MCF 10A (cell line): ENCODE data around the gene INTS11. TPM values are rescaled to one million over a fixed set of nuclear protein-coding genes. Genes with fewer than 3 reads are reported as not detected.

Experiments used
- BruUV-seq: library from RNA; stranded (reverse); fragments of 400-500 nt; replicated peaks from 2 replicates; lab custom pipeline; 2021; lab: Mats Ljungman, UMichigan
- CTCF ChIA-PET: fragments of 300-600 bp; sonication (Branson Sonifier 250); formaldehyde crosslinking; extraction: SDS; loops from one replicate; lab custom pipeline; 2021; ENCODE audit warnings: antibody characterized with exemption, inconsistent platforms; lab: Yijun Ruan, JAX
- POLR2A ChIA-PET: fragments of 300-600, 350-650 bp; sonication (Branson Sonifier 250); formaldehyde crosslinking; extraction: SDS; loops from one replicate; lab custom pipeline; 2020; ENCODE audit warnings: antibody characterized with exemption, inconsistent platforms; lab: Yijun Ruan, JAX
- DNase-seq: peaks from one replicate; pipeline ENCODE4 v3.0.0-alpha.2; 2018; ENCODE audit not compliant: unreplicated experiment
- H3K27ac Mint-ChIP-seq: one replicate; pipeline ENCODE4 v1.8.0; 2022; ENCODE audit warnings: mild to moderate bottlenecking, low read depth, mixed read lengths; ENCODE audit not compliant: unreplicated experiment
- H3K27me3 Mint-ChIP-seq: one replicate; pipeline ENCODE4 v1.8.0; 2022; ENCODE audit warnings: mixed read lengths; ENCODE audit not compliant: insufficient read depth, unreplicated experiment
- H3K36me3 Mint-ChIP-seq: one replicate; pipeline ENCODE4 v1.8.0; 2022; ENCODE audit warnings: mild to moderate bottlenecking, moderate library complexity, mixed read lengths; ENCODE audit not compliant: insufficient read depth, unreplicated experiment
- H3K4me1 Mint-ChIP-seq: one replicate; pipeline ENCODE4 v1.8.0; 2022; ENCODE audit warnings: mixed read lengths; ENCODE audit not compliant: insufficient read depth, unreplicated experiment
- H3K4me3 Mint-ChIP-seq: one replicate; pipeline ENCODE4 v1.8.0; 2022; ENCODE audit warnings: mild to moderate bottlenecking, moderate library complexity, mixed read lengths; ENCODE audit not compliant: unreplicated experiment
- H3K9me3 Mint-ChIP-seq: one replicate; pipeline ENCODE4 v1.8.0; 2022; ENCODE audit warnings: mixed read lengths; ENCODE audit not compliant: unreplicated experiment
- CTCF ChIP-seq: fragments of 200-600 bp; IDR thresholded peaks from one replicate; pipeline ENCODE4 v1.8.0; 2022; ENCODE audit warnings: antibody characterized with exemption, mild to moderate bottlenecking; ENCODE audit not compliant: unreplicated experiment
- intact Hi-C: fragments of 100-400 bp; cut with micrococcal nuclease; formaldehyde crosslinking; loops from 2 replicates; pipeline ENCODE4 v1.14.1; 2022
- total RNA-seq: library from RNA; stranded (reverse); gene quantifications from 2 replicates; pipeline ENCODE4 v1.2.3, GENCODE V29; 2022

INTS11 gene
- total RNA-seq, 1 experiment from 2014 or later: 122 TPM

GRCh38 chr1:1351511-1352427, 27.3 kb upstream of the INTS11 start:
- intact Hi-C loops: no loop called here
- ChIA-PET POLR2A (interaction anchor here (0.7 to 2.0 kb wide), 4 partner anchors 18 to 47 kb away, joined by 4 to 7 read pairs (median 5); partner anchors contain the start of genes AURKAIP1 and CCNL2), CTCF (interaction anchor here (0.6 kb wide), 1 partner anchor 34 kb away, joined by 3 read pairs; no protein-coding TSS in a partner anchor)
- DNase-seq: no peak
- no TSS peak for BruUV-seq
- Mint-ChIP-seq H3K27ac (peak overlapping the region; percentile 86), H3K9me3 (no peaks in the 10 kb centered on the region), H3K36me3 (peaks cover 5% of the 10 kb centered on the region), H3K4me3 (peak overlapping the region; percentile 60), H3K27me3 (no peaks in the 10 kb centered on the region), H3K4me1 (peaks cover 10% of the 10 kb centered on the region)
- TF ChIP-seq CTCF: no peak

GRCh38 chr1:1349256-1350012, 25.0 kb upstream of the INTS11 start, which contains the start of gene DVL1:
Gene DVL1 (minus strand): TSS chr1:1349418. CDS start chr1:1349065, 353 bp downstream.
- Mint-ChIP-seq H3K4me3 (peak within 1 kb of the TSS; percentile 79), H3K9me3 (no peaks in the 10 kb centered on the region), H3K27me3 (no peaks in the 10 kb centered on the region), H3K27ac (peak within 1 kb of the TSS; percentile 84), H3K36me3 (no peaks in the 10 kb centered on the region), H3K4me1 (peaks cover 13% of the 10 kb centered on the region)
- POLR2A ChIA-PET: interaction anchor here (1.2 to 5.7 kb wide), 3 partner anchors 17 to 156 kb away, joined by 3 to 47 read pairs (median 28); partner anchors contain the start of gene AURKAIP1
- CTCF ChIA-PET: no interaction called here
- no peak for DNase-seq
- peak; percentile 43 for TF ChIP-seq CTCF
- BruUV-seq: no TSS peak
- intact Hi-C loops: no loop called here

- no peak for DNase-seq
- peak overlapping the region; percentile 84 for H3K27ac Mint-ChIP-seq
Observed at GRCh38 chr1:1348420-1349255, 24.2 kb upstream of the INTS11 start.

More at GRCh38 chr1:1348420-1349255, 24.2 kb upstream of the INTS11 start:
- peaks cover 13% of the 10 kb centered on the region for H3K4me1 Mint-ChIP-seq
- peak overlapping the region; percentile 79 for H3K4me3 Mint-ChIP-seq
- H3K36me3 Mint-ChIP-seq: peaks cover 6% of the 10 kb centered on the region
- ChIA-PET POLR2A (interaction anchor here (0.7 to 5.7 kb wide), 12 partner anchors 11 to 328 kb away, joined by 3 to 47 read pairs (median 4); partner anchors contain the start of genes AURKAIP1 and CCNL2), CTCF (interaction anchor here (0.6 to 1.2 kb wide), 7 partner anchors 14 to 52 kb away, joined by 3 to 7 read pairs (median 3); partner anchors contain the start of gene AURKAIP1)
- no peak for TF ChIP-seq CTCF
- no TSS peak for BruUV-seq
- no peaks in the 10 kb centered on the region for H3K9me3 Mint-ChIP-seq
- intact Hi-C loops: loop anchor here (1.0 kb wide), 1 partner anchor 40 kb away; the partner anchor contains the start of gene PUSL1
- H3K27me3 Mint-ChIP-seq: no peaks in the 10 kb centered on the region
